Osteoblast (primary cell): ENCODE results near the gene OR4E2. TPM values are rescaled to one million over a fixed set of nuclear protein-coding genes. Genes with fewer than 3 reads are reported as not detected.

Experiments
- DNase-seq: peaks from one replicate; pipeline ENCODE4 v3.0.0; 2011; ENCODE audit warnings: low spot score, mixed read lengths; ENCODE audit not compliant: insufficient read length; ENCODE audit errors: missing footprints
- H2AFZ ChIP-seq: 2 replicates; pipeline ENCODE4 v1.6.0; 2011; ENCODE audit warnings: mild to moderate bottlenecking, low read length
- H3K27ac ChIP-seq: 2 replicates; pipeline ENCODE4 v1.5.1; 2011; ENCODE audit warnings: mild to moderate bottlenecking, low read depth, low read length, moderate library complexity
- H3K27me3 ChIP-seq: 2 replicates; pipeline ENCODE4 v1.6.0; 2012; ENCODE audit warnings: mild to moderate bottlenecking, control low read depth, inconsistent platforms, low read length, moderate library complexity; ENCODE audit not compliant: insufficient read depth
- H3K36me3 ChIP-seq: 2 replicates; pipeline ENCODE4 v1.5.1; 2011; ENCODE audit warnings: mild to moderate bottlenecking, low read length, control low read depth, moderate library complexity; ENCODE audit not compliant: insufficient read depth
- H3K4me1 ChIP-seq: 2 replicates; pipeline ENCODE4 v1.5.1; 2011; ENCODE audit warnings: mild to moderate bottlenecking, low read length, control low read depth, moderate library complexity; ENCODE audit not compliant: insufficient read depth
- H3K4me2 ChIP-seq: 2 replicates; pipeline ENCODE4 v1.6.0; 2011; ENCODE audit warnings: mild to moderate bottlenecking, low read length; ENCODE audit not compliant: insufficient read depth
- H3K4me3 ChIP-seq: fragments of 200-600 bp; sonication (generic); 3 replicates; pipeline ENCODE4 v1.5.1; 2012; ENCODE audit warnings: mild to moderate bottlenecking, low read length, inconsistent platforms; ENCODE audit not compliant: insufficient read depth
- H3K79me2 ChIP-seq: 2 replicates; pipeline ENCODE4 v1.6.0; 2012; ENCODE audit warnings: mild to moderate bottlenecking, low read length, control low read depth, inconsistent platforms; ENCODE audit not compliant: insufficient read depth
- H3K9me3 ChIP-seq: 2 replicates; pipeline ENCODE4 v1.5.1; 2011; ENCODE audit warnings: low read depth, low read length, control low read depth
- H4K20me1 ChIP-seq: 2 replicates; pipeline ENCODE4 v1.6.0; 2012; ENCODE audit warnings: mild to moderate bottlenecking, low read length, control low read depth; ENCODE audit not compliant: insufficient read depth
- total RNA-seq: library from RNA; depleted of rRNA; stranded (reverse); fragments of >200 nt; gene quantifications from 2 replicates; pipeline ENCODE4 v1.2.3, GENCODE V29; 2012
- TF ChIP-seq, protein P1 (sequence below): IDR thresholded peaks from 2 replicates; pipeline ENCODE4 v1.5.1; 2011; ENCODE audit warnings: mild to moderate bottlenecking, low read depth, low read length, moderate library complexity; ENCODE audit errors: extremely low read depth

The OR4E2 gene
- total RNA-seq, 1 donor, result not detected

DNA sequence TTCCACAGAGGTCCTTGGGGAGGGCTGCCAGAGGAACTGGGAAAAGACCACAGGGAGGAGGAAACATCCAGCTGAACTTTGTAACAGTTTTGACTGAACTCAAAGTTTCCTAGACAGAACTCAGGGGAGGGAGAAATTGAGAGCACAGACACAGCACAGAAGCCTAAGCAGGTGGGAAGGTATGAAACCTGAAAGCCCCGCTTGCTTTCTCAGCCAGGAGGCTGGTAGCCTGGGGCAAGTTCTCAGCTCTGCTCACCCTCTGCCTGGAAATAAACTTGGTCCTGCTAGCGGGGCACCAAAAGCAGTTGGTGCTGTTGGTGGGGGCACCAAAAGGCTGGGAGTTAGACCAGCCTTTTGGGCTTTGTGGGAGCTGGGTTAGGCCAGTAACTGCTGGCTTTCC is 45.9 kb downstream of the OR4E2 start:
- Histone ChIP-seq H3K27me3 (no peaks in the 10 kb centered on the region), H3K79me2 (no peaks in the 10 kb centered on the region), H3K36me3 (no peaks in the 10 kb centered on the region), H2AFZ (no peak overlapping the region), H3K4me2 (no peak overlapping the region), H3K4me3 (no peak overlapping the region), H3K9me3 (no peaks in the 10 kb centered on the region), H3K4me1 (no peaks in the 10 kb centered on the region), H4K20me1 (no peaks in the 10 kb centered on the region), H3K27ac (no peak overlapping the region)
- DNase-seq, result no peak
- TF ChIP-seq, protein P1, sequence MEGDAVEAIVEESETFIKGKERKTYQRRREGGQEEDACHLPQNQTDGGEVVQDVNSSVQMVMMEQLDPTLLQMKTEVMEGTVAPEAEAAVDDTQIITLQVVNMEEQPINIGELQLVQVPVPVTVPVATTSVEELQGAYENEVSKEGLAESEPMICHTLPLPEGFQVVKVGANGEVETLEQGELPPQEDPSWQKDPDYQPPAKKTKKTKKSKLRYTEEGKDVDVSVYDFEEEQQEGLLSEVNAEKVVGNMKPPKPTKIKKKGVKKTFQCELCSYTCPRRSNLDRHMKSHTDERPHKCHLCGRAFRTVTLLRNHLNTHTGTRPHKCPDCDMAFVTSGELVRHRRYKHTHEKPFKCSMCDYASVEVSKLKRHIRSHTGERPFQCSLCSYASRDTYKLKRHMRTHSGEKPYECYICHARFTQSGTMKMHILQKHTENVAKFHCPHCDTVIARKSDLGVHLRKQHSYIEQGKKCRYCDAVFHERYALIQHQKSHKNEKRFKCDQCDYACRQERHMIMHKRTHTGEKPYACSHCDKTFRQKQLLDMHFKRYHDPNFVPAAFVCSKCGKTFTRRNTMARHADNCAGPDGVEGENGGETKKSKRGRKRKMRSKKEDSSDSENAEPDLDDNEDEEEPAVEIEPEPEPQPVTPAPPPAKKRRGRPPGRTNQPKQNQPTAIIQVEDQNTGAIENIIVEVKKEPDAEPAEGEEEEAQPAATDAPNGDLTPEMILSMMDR, result no peak

DNA sequence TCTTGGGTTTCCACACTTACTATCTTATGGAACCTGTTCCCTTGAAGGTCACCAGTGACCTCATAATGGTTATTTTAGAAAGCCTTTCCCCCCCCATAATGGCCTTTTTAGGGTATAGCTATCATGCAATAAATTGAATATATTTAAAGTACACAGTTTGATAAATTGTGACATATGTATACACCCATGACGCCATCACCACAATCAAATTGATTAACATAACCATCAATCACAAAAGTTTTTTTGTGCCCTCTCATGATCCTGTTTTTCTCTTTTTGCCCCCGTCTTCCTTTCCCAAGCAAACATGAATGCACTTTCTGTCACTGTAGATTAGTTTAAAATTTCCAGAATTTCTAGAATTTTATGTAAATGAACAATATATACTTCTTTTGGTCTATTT is 48.7 kb downstream of the OR4E2 start:
- no peaks in the 10 kb centered on the region for H4K20me1 ChIP-seq
- no peak overlapping the region for H3K27ac ChIP-seq
- H3K27me3 ChIP-seq, result no peaks in the 10 kb centered on the region
- no peak overlapping the region for H2AFZ ChIP-seq
- no peaks in the 10 kb centered on the region for H3K4me1 ChIP-seq
- no peak overlapping the region for H3K4me2 ChIP-seq
- H3K36me3 ChIP-seq, result no peaks in the 10 kb centered on the region
- H3K4me3 ChIP-seq, result no peak overlapping the region
- H3K9me3 ChIP-seq, result no peaks in the 10 kb centered on the region
- TF ChIP-seq, protein P1, result no peak
- H3K79me2 ChIP-seq, result no peaks in the 10 kb centered on the region
- no peak for DNase-seq

DNA sequence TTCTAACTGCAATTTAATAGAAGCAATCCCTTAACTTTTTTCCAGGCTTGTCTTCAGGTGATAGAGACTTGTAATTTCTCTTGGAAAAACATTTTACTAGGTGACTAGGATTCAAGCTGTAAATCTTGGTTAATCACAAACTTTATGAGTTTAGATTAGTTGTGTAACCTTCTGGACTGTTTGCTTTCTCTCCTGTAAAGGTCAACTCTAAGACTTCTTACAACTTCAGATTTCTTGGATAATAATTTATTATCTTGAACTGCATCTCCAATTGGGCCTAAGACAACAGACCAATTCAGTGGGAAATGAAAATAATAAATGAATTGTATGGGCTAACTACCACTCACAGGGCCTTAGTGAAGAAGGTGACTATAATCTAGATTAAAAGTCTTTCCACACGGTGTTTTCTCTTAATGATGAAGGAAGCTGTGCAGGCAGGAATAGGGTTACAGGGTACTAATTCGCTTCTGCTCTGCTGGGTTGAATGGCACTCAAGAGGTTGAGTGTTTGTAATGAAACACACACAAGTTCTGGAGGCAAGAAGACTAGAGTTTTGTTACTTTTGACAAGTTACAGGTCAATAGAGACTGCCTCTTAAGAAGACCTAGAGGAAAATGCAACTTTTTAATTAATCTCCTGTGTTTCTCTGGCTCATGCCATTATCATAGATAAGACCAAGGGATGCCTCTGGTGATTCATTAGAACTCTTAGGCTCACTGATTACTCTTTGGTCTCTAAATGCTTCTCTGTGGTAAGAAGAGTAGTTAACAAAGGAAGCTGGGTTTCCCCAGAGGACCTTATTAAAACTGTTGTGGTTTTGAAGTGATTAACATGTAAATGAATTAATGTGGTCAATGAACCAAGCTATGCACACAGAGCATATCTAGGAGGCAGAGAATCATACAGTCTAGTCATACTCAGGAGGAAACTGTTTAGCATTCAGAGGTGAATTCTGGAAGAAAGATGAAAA is 50.0 kb downstream of the OR4E2 start:
- Histone ChIP-seq H2AFZ (no peak overlapping the region), H3K27me3 (no peaks in the 10 kb centered on the region), H3K4me2 (no peak overlapping the region), H4K20me1 (no peaks in the 10 kb centered on the region), H3K4me3 (no peak overlapping the region), H3K79me2 (no peaks in the 10 kb centered on the region), H3K4me1 (no peaks in the 10 kb centered on the region), H3K27ac (no peak overlapping the region), H3K9me3 (no peaks in the 10 kb centered on the region), H3K36me3 (no peaks in the 10 kb centered on the region)
- TF ChIP-seq, protein P1, result no peak
- no peak for DNase-seq

DNA sequence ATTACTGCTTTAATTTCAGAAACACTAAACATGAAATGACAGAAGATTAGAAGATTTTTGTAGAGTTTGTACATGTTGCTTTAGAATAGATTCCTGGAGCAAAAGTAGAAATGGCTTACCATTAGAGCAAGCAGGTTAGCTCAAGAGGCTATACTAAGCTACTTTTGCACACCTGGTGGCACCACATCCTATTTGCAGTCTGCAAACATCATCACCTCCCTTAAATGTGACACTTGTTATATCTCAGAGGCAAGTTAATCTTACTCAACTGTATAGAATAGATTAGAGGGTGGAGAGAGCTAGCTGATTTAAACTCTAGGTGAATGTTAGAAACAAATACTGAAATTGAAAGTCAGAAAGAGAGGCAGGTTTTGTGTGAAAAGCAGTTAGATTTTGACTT is 50.7 kb downstream of the OR4E2 start:
- Histone ChIP-seq H4K20me1 (no peaks in the 10 kb centered on the region), H3K4me1 (no peaks in the 10 kb centered on the region), H3K27ac (no peak overlapping the region), H3K79me2 (no peaks in the 10 kb centered on the region), H3K4me3 (no peak overlapping the region), H3K27me3 (no peaks in the 10 kb centered on the region), H3K36me3 (no peaks in the 10 kb centered on the region), H3K4me2 (no peak overlapping the region), H3K9me3 (no peaks in the 10 kb centered on the region), H2AFZ (no peak overlapping the region)
- TF ChIP-seq, protein P1, result no peak
- no peak for DNase-seq
